Melanocyte of skin (primary cell): ENCODE results near the gene NPPA. TPM values are rescaled to one million over a fixed set of nuclear protein-coding genes. Genes with fewer than 3 reads are reported as not detected.

Source experiments
- small RNA-seq, 2 donors: library from RNA; depleted of rRNA; stranded (forward); fragments of <200 nt; gene quantifications; one replicate each; pipeline ENCODE3, GENCODE V24; 2012
- total RNA-seq, 2 donors: library from RNA; depleted of rRNA; stranded (reverse); fragments of >200 nt; gene quantifications; 2 replicates each; pipeline ENCODE4 v1.2.3, GENCODE V29; 2012

Gene NPPA
- not detected for total RNA-seq

DNA sequence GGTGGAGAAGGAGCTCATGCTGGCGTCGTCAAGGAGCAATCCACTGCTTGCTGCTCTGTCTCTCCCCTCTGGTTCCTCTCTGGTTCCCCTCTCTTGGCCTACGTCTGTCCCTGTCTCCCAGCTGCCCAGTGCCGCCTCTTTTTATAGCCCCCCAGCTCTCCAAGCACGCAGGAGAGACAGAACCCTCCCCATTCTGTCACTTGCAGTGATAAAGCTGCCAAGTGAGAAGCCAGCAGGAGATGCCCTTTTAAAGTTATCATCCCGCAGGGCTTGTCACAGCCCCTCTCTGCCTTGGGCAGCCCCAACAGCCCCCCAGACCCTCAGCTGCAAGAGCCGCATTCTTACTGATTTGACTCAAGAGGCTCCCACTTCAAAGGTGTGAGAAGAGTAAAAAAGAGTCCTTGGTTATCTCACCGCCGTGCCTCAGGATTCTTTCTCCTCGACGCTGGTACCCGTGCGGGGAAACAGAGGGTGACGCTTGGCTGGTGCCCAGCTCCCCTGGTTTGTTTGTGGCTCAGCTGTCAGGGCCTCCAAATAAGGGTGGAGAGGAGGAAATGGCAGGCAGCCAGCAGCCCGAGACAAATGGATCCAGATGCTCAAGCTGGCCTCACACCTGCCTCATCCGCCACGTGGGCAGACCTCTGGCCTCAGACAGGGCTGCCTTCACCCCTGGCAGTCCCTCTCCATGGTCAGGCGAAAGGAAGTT lies at the start of gene NPPA:
Gene NPPA (minus strand): TSS at position 117 of the 706 bp plus-strand sequence. CDS start 99 bp downstream, at position 18.

DNA sequence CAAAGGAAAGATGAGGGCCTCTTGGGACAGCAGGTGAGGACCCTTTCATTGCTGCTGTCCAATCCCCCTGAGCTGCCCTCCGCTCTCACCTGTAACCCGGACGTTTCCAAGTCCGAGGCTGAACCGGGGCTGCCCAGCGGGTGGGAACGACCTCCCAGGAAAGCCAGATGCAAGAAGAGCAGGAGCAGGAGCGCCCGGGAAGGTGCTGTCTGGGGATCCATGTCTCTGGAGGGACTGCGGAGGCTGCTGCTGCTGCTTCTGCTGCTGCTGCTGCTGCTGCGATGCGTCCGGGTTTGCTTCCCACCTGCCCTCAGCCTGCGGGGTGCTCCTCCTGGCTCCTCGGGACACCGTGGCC lies 11.0 kb upstream of the NPPA start, which contains the start of gene NPPB:
Gene NPPB (minus strand): TSS at position 333 of the 355 bp plus-strand sequence. CDS start 112 bp downstream, at position 221.

GRCh38 chr1:11805422-11806306 lies 41.9 kb downstream of the NPPA start, which contains the start of the genes CLCN6 and MTHFR:
CLCN6 (plus strand) TSS chr1:11806191; CDS start chr1:11806263, 72 bp downstream.
MTHFR (minus strand) TSS chr1:11805964; CDS start chr1:11803116, 2,848 bp downstream.

Small RNAs within 50 kb of the gene (small RNA-seq; reads per million reads assigned to genes)
- 0 reads per million in 2 donors for gene RF02156
- gene RF02157 = 0 reads per million in 2 donors
- 0 reads per million in 2 donors for gene RF02158

Other genes starting within 250 kb of the NPPA start
- 1 to 10 TPM; 1.4 to 3.0 TPM for gene FBXO2, start 193.4 kb downstream of the NPPA start, total RNA-seq
- gene FBXO44, start 192.9 kb downstream of the NPPA start, total RNA-seq = 10 to 100 TPM; 24.1 to 26.6 TPM
- gene FBXO6, start 183.6 kb downstream of the NPPA start, total RNA-seq = 10 to 100 TPM; 24.0 to 26.5 TPM
- 10 to 100 TPM; 33.7 to 55.3 TPM for gene MAD2L2, start 166.6 kb downstream of the NPPA start, total RNA-seq
- not detected for gene DRAXIN, start 156.1 kb downstream of the NPPA start, total RNA-seq
- 10 to 100 TPM; 57.9 to 67.1 TPM for gene AGTRAP, start 111.6 kb downstream of the NPPA start, total RNA-seq
- not detected for gene C1orf167, start 85.6 kb downstream of the NPPA start, total RNA-seq
- 10 to 100 TPM; 21.6 to 38.5 TPM for gene MTHFR, start 41.8 kb downstream of the NPPA start, total RNA-seq
- gene CLCN6, start 41.6 kb downstream of the NPPA start, total RNA-seq = 10 to 100 TPM; 14.0 to 21.3 TPM
- not detected for gene NPPB, start 11.2 kb upstream of the NPPA start, total RNA-seq
- 10 to 100 TPM; 70.9 to 86.3 TPM for gene KIAA2013, start 78.6 kb upstream of the NPPA start, total RNA-seq
- 100 to 1,000 TPM; 188 to 247 TPM for gene PLOD1, start 86.9 kb upstream of the NPPA start, total RNA-seq
- 10 to 100 TPM; 56.4 to 63.9 TPM for gene MFN2, start 132.7 kb upstream of the NPPA start, total RNA-seq
- gene MIIP, start 171.7 kb upstream of the NPPA start, total RNA-seq = 10 to 100 TPM; 38.2 to 55.6 TPM
- not detected for gene TNFRSF8, start 215.5 kb upstream of the NPPA start, total RNA-seq